ENCODE data around the gene RAPGEF1.

RAPGEF1 gene

DNA sequence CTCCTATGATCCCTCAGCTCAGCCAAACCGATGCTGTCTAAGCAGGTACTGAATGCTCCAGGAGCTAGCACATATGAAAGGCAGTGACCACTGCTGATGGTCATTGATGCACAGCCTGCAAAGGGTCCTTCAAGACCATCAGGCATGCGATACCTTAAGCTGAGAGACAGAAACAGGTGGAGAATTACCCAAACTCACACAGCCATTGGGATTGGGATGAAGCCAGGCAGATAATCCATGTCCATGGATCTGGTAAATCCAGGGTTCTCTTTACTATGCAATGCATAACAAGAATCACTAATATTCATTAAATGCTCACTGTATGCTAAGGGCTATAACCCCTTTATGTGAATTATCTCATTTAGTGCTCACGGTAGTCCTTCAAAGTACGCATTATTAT is 36.2 kb downstream of the RAPGEF1 start:
- TF ChIP-seq POLR2AphosphoS5 (IDR thresholded peaks at IDR 0.05; ENCODE audit: low read depth, low read length) = no peak
- TF ChIP-seq TAF1 (IDR thresholded peaks at IDR 0.05; ENCODE audit: low read depth, low read length) = no peak
- no peak for TF ChIP-seq POU2F2 (IDR thresholded peaks at IDR 0.05; ENCODE audit: low read depth, low read length)
- no peak for TF ChIP-seq SPI1 (IDR thresholded peaks at IDR 0.05; ENCODE audit: low read depth, low read length)
- TF ChIP-seq PAX5 (IDR thresholded peaks at IDR 0.05; ENCODE audit: insufficient read depth, low read length, severe bottlenecking) = no peak
- no peak for TF ChIP-seq POLR2A (IDR thresholded peaks at IDR 0.05; ENCODE audit: low read depth, low read length)
- no peak for DNase-seq (ENCODE audit: insufficient read length, low spot score)
- FAIRE-seq = no peak

GRCh38 chr9:131702911-131703310 is 37.0 kb downstream of the RAPGEF1 start:
- TF ChIP-seq TAF1 (IDR thresholded peaks at IDR 0.05; ENCODE audit: low read depth, low read length) (no peak), SPI1 (IDR thresholded peaks at IDR 0.05; ENCODE audit: low read depth, low read length) (no peak), POLR2A (IDR thresholded peaks at IDR 0.05; ENCODE audit: low read depth, low read length) (no peak), POU2F2 (IDR thresholded peaks at IDR 0.05; ENCODE audit: low read depth, low read length) (no peak), POLR2AphosphoS5 (IDR thresholded peaks at IDR 0.05; ENCODE audit: low read depth, low read length) (no peak), PAX5 (IDR thresholded peaks at IDR 0.05; ENCODE audit: insufficient read depth, low read length, severe bottlenecking) (no peak)
- FAIRE-seq = no peak
- DNase-seq (ENCODE audit: insufficient read length, low spot score) = no peak

DNA sequence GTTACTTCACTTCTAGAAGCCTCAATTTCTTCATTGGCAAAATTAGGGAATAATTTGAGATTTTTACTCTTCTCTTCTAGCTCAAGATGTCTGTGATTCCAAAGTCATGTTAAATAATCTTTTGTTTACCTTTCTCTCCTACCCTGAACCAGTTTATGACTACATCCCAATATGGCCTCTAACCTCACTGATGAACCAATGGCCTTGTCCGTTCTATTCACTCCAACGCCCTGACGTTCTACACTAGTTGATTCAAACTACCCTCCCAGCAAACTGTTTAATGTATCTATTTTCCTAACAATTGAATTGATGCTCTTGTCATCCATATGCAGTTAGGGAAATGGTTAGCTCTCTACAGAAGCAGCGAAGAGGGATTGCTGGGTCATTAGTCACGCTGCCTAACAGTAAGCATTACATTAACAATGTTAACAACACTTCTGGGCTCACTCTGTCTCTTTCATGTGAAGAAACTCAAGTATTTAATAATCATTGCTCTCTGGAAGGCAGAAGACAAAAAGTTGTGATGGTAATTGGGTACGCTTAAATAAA is 38.0 kb downstream of the RAPGEF1 start:
- FAIRE-seq (no peak), DNase-seq (ENCODE audit: insufficient read length, low spot score) (no peak)
- TF ChIP-seq POLR2AphosphoS5 (IDR thresholded peaks at IDR 0.05; ENCODE audit: low read depth, low read length) = no peak
- TF ChIP-seq POLR2A (IDR thresholded peaks at IDR 0.05; ENCODE audit: low read depth, low read length) = no peak
- TF ChIP-seq TAF1 (IDR thresholded peaks at IDR 0.05; ENCODE audit: low read depth, low read length) = no peak
- TF ChIP-seq SPI1 (IDR thresholded peaks at IDR 0.05; ENCODE audit: low read depth, low read length) = no peak
- no peak for TF ChIP-seq POU2F2 (IDR thresholded peaks at IDR 0.05; ENCODE audit: low read depth, low read length)
- TF ChIP-seq PAX5 (IDR thresholded peaks at IDR 0.05; ENCODE audit: insufficient read depth, low read length, severe bottlenecking) = no peak

DNA sequence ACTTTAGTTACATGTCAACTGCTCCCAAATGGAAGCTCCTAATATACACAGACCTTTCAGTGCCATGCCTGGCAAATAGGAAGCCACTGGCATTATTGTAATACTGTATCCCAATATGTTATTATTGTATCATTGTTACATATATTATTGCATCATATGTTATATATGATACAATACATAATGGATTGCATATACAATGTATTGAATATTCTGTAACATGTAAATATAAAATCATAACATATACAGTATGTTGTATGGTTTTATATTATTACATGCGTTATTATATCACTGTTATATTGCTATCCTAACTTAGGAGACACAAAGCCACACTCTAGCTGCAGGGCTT is 38.5 kb downstream of the RAPGEF1 start:
- TF ChIP-seq SPI1 (IDR thresholded peaks at IDR 0.05; ENCODE audit: low read depth, low read length) (no peak), POLR2A (IDR thresholded peaks at IDR 0.05; ENCODE audit: low read depth, low read length) (no peak), TAF1 (IDR thresholded peaks at IDR 0.05; ENCODE audit: low read depth, low read length) (no peak), PAX5 (IDR thresholded peaks at IDR 0.05; ENCODE audit: insufficient read depth, low read length, severe bottlenecking) (no peak), POU2F2 (IDR thresholded peaks at IDR 0.05; ENCODE audit: low read depth, low read length) (no peak), POLR2AphosphoS5 (IDR thresholded peaks at IDR 0.05; ENCODE audit: low read depth, low read length) (no peak)
- DNase-seq (ENCODE audit: insufficient read length, low spot score) = no peak
- FAIRE-seq = no peak

- no peak for FAIRE-seq
Measured at GRCh38 chr9:131700765-131701435, 39.0 kb downstream of the RAPGEF1 start.

DNA sequence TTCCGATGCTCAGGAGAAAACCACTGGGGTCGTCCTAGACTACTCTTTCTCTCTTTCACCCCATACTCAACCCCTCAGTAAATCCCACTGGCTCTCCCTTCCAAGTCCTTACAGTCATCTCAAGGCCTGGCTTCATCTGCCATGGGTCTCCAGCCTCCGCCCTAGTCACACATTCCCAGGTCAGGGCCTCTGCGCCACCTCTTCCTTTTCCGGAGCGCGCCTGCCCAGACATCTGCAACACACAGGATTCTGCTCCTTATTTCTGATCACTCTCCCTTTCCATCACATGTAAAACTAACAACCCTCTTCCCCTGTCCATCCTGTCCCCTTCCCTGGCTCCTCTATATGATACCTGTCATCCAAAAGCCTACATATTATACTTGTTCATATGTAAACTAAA is 39.8 kb downstream of the RAPGEF1 start:
- TF ChIP-seq PAX5 (IDR thresholded peaks at IDR 0.05; ENCODE audit: insufficient read depth, low read length, severe bottlenecking) (no peak), TAF1 (IDR thresholded peaks at IDR 0.05; ENCODE audit: low read depth, low read length) (no peak), SPI1 (IDR thresholded peaks at IDR 0.05; ENCODE audit: low read depth, low read length) (no peak), POLR2AphosphoS5 (IDR thresholded peaks at IDR 0.05; ENCODE audit: low read depth, low read length) (no peak), POLR2A (IDR thresholded peaks at IDR 0.05; ENCODE audit: low read depth, low read length) (no peak), POU2F2 (IDR thresholded peaks at IDR 0.05; ENCODE audit: low read depth, low read length) (no peak)
- FAIRE-seq = no peak
- no peak for DNase-seq (ENCODE audit: insufficient read length, low spot score)

More at GRCh38 chr9:131700765-131701435, 39.0 kb downstream of the RAPGEF1 start:
- DNase-seq (ENCODE audit: insufficient read length, low spot score) = no peak
- TF ChIP-seq TAF1 (IDR thresholded peaks at IDR 0.05; ENCODE audit: low read depth, low read length) (no peak), PAX5 (IDR thresholded peaks at IDR 0.05; ENCODE audit: insufficient read depth, low read length, severe bottlenecking) (no peak), SPI1 (IDR thresholded peaks at IDR 0.05; ENCODE audit: low read depth, low read length) (no peak), POU2F2 (IDR thresholded peaks at IDR 0.05; ENCODE audit: low read depth, low read length) (no peak), POLR2AphosphoS5 (IDR thresholded peaks at IDR 0.05; ENCODE audit: low read depth, low read length) (no peak), POLR2A (IDR thresholded peaks at IDR 0.05; ENCODE audit: low read depth, low read length) (no peak)

GRCh38 chr9:131698618-131698985 is 41.3 kb downstream of the RAPGEF1 start:
- FAIRE-seq (no peak), DNase-seq (ENCODE audit: insufficient read length, low spot score) (no peak)
- no peak for TF ChIP-seq POLR2A (IDR thresholded peaks at IDR 0.05; ENCODE audit: low read depth, low read length)
- no peak for TF ChIP-seq TAF1 (IDR thresholded peaks at IDR 0.05; ENCODE audit: low read depth, low read length)
- TF ChIP-seq SPI1 (IDR thresholded peaks at IDR 0.05; ENCODE audit: low read depth, low read length) = no peak
- TF ChIP-seq POU2F2 (IDR thresholded peaks at IDR 0.05; ENCODE audit: low read depth, low read length) = no peak
- TF ChIP-seq PAX5 (IDR thresholded peaks at IDR 0.05; ENCODE audit: insufficient read depth, low read length, severe bottlenecking) = no peak
- TF ChIP-seq POLR2AphosphoS5 (IDR thresholded peaks at IDR 0.05; ENCODE audit: low read depth, low read length) = no peak

GRCh38 chr9:131697908-131698617 is 41.8 kb downstream of the RAPGEF1 start:
- FAIRE-seq (no peak), DNase-seq (ENCODE audit: insufficient read length, low spot score) (no peak)
- TF ChIP-seq POU2F2 (IDR thresholded peaks at IDR 0.05; ENCODE audit: low read depth, low read length) (no peak), PAX5 (IDR thresholded peaks at IDR 0.05; ENCODE audit: insufficient read depth, low read length, severe bottlenecking) (no peak), SPI1 (IDR thresholded peaks at IDR 0.05; ENCODE audit: low read depth, low read length) (no peak), POLR2A (IDR thresholded peaks at IDR 0.05; ENCODE audit: low read depth, low read length) (no peak; the same call in 1 of the 2 replicates), TAF1 (IDR thresholded peaks at IDR 0.05; ENCODE audit: low read depth, low read length) (no peak), POLR2AphosphoS5 (IDR thresholded peaks at IDR 0.05; ENCODE audit: low read depth, low read length) (no peak)

- no peak for DNase-seq (ENCODE audit: insufficient read length, low spot score)
- TF ChIP-seq POU2F2 (IDR thresholded peaks at IDR 0.05; ENCODE audit: low read depth, low read length) (no peak), POLR2A (IDR thresholded peaks at IDR 0.05; ENCODE audit: low read depth, low read length) (no peak), PAX5 (IDR thresholded peaks at IDR 0.05; ENCODE audit: insufficient read depth, low read length, severe bottlenecking) (no peak), POLR2AphosphoS5 (IDR thresholded peaks at IDR 0.05; ENCODE audit: low read depth, low read length) (no peak), TAF1 (IDR thresholded peaks at IDR 0.05; ENCODE audit: low read depth, low read length) (no peak), SPI1 (IDR thresholded peaks at IDR 0.05; ENCODE audit: low read depth, low read length) (no peak)
- no peak for FAIRE-seq
Measured at GRCh38 chr9:131697097-131697496, 42.8 kb downstream of the RAPGEF1 start.
